ENCODE results near the gene UBTD1.

DNA sequence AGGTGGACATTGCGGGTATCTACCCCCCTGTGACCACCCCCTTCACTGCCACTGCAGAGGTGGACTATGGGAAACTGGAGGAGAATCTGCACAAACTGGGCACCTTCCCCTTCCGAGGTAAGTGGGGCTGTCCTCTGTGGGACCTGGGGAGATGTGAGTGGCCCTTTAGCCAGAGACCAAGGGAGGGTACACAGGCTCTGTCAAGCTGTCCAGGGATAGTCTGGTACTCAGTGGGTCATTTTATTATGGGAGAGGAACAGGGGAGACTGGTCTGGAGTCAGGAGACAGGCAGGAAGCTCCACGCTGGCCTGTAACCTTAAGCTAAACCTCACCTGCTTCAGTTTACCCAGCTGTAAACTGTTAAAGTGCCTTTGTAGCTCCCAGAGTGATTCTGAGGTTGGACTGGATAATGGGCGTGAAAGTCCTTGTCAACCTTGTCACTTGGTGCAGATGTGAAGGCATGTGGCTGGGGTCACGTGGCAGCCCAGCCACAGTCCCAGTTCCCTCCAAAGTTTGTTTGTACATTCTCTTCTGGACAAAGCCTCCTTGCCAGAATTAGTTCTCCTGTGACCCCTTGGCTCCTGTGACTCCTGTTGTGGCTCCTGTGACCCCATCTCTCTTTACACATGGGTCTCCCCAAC is 86.2 kb downstream of the UBTD1 start:
- TF ChIP-seq, protein P1, sequence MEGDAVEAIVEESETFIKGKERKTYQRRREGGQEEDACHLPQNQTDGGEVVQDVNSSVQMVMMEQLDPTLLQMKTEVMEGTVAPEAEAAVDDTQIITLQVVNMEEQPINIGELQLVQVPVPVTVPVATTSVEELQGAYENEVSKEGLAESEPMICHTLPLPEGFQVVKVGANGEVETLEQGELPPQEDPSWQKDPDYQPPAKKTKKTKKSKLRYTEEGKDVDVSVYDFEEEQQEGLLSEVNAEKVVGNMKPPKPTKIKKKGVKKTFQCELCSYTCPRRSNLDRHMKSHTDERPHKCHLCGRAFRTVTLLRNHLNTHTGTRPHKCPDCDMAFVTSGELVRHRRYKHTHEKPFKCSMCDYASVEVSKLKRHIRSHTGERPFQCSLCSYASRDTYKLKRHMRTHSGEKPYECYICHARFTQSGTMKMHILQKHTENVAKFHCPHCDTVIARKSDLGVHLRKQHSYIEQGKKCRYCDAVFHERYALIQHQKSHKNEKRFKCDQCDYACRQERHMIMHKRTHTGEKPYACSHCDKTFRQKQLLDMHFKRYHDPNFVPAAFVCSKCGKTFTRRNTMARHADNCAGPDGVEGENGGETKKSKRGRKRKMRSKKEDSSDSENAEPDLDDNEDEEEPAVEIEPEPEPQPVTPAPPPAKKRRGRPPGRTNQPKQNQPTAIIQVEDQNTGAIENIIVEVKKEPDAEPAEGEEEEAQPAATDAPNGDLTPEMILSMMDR (IDR thresholded peaks at IDR 0.05 in 8 of 11, conservative IDR thresholded peaks at IDR 0.05 in 3 of 11) = no peak
- TF ChIP-seq POLR2A (IDR thresholded peaks at IDR 0.05) = no peak

Data from spleen (tissue), 7 donors.